Measurements from ENCODE around the gene KSR1. TPM values are rescaled to one million over a fixed set of nuclear protein-coding genes. Genes with fewer than 3 reads are reported as not detected.
"Not testable (repeated sequence)": the region's sequence is repeated elsewhere in the genome, so short reads cannot be mapped to it uniquely, and the experiment has no call there.

KSR1 gene
- total RNA-seq, 1 experiment from 2014 or later = 21.7 TPM

DNA sequence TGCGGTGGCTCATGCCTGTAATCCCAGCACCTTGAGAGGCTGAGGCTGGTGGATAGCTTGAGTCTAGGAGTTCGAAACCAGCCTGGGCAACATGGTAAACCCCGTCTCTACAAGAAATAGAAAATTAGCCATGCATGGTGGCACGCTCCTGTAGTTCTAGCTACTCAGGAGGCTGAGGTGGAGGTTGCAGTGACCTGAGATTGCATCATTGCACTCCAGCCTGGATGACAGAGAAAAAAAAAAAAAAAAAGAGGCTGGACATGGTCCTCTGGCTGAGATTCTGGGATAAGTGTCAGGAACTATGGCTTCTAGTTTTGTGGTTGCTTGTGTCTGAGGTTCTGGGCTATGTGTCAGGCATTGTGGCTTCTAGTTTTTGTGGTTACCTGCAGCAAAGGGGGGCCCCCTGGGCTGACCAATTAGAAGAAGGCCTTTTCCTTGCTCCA, 7.0 kb downstream of the KSR1 start:
- in situ Hi-C loops (cut with HindIII; ENCODE audit: low pct_unique_long_range_greater_than_20kb, low sequenced_read_pairs) = no loop called here
- BruUV-seq (replicated peaks) = no TSS peak
- intact Hi-C loops (cut with micrococcal nuclease; ENCODE audit: unreplicated experiment) = loop anchor here (10.0 kb wide), 1 partner anchor 108 kb away; no protein-coding TSS in a partner anchor
- H3K27me3 ChIP-seq (ENCODE audit: control insufficient read depth, insufficient read depth, low read length) = no peaks in the 10 kb centered on the region
- no peaks in the 10 kb centered on the region for H3K36me3 ChIP-seq (ENCODE audit: control insufficient read depth, insufficient read depth, low read length)
- ATAC-seq (no peak), DNase-seq (ENCODE audit: low read depth, low spot score) (no peak)
- TF ChIP-seq TCF7L2 (IDR thresholded peaks at IDR 0.05; ENCODE audit: low read depth, low read length) (no peak), POLR2AphosphoS5 (IDR thresholded peaks at IDR 0.05; ENCODE audit: low read depth, low read length) (no peak)
- TF ChIP-seq, protein P1, sequence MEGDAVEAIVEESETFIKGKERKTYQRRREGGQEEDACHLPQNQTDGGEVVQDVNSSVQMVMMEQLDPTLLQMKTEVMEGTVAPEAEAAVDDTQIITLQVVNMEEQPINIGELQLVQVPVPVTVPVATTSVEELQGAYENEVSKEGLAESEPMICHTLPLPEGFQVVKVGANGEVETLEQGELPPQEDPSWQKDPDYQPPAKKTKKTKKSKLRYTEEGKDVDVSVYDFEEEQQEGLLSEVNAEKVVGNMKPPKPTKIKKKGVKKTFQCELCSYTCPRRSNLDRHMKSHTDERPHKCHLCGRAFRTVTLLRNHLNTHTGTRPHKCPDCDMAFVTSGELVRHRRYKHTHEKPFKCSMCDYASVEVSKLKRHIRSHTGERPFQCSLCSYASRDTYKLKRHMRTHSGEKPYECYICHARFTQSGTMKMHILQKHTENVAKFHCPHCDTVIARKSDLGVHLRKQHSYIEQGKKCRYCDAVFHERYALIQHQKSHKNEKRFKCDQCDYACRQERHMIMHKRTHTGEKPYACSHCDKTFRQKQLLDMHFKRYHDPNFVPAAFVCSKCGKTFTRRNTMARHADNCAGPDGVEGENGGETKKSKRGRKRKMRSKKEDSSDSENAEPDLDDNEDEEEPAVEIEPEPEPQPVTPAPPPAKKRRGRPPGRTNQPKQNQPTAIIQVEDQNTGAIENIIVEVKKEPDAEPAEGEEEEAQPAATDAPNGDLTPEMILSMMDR (IDR thresholded peaks at IDR 0.05) = no peak
- H3K4me3 ChIP-seq (ENCODE audit: low read depth in 2 of 2, low read length in 2 of 2) = no peak overlapping the region
- ChIA-PET CTCF (no interaction called here), POLR2A (no interaction called here)
- no peak overlapping the region for H3K27ac ChIP-seq (ENCODE audit: low read length)
- no peaks in the 10 kb centered on the region for H3K9me3 ChIP-seq (ENCODE audit: control insufficient read depth, insufficient read depth, low read depth, low read length)
- peaks cover 20% of the 10 kb centered on the region for H3K4me1 ChIP-seq (ENCODE audit: control insufficient read depth, insufficient read depth, low read length)

DNA sequence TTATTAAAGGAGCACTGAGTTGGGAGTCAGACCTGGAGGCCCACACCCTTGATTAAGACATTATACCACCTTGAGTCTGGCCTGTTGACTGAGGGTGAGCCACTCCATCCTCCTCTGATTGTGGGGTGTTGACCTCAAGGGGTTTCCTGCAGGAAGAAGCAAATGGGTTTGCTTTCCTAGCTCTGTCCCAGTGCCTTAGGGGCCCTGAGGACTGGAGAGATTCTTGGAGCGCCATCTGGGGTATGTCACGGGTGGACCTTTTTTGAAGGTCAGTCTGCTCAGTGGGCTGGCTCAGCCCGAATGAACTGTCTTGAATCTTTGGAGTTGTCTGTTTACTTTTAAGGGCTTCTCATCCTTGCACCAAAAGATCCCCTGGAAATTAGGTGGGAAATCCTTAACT, 7.8 kb downstream of the KSR1 start:
- ATAC-seq; H3K27ac ChIP-seq (ENCODE audit: low read length); H3K9me3 ChIP-seq (ENCODE audit: control insufficient read depth, insufficient read depth, low read depth, low read length); CTCF ChIA-PET; POLR2A ChIA-PET; H3K36me3 ChIP-seq (ENCODE audit: control insufficient read depth, insufficient read depth, low read length); in situ Hi-C loops (cut with HindIII; ENCODE audit: low pct_unique_long_range_greater_than_20kb, low sequenced_read_pairs); BruUV-seq (replicated peaks); H3K4me3 ChIP-seq (ENCODE audit: low read depth in 2 of 2, low read length in 2 of 2); H3K27me3 ChIP-seq (ENCODE audit: control insufficient read depth, insufficient read depth, low read length); DNase-seq (ENCODE audit: low read depth, low spot score): not testable (repeated sequence)
- intact Hi-C loops (cut with micrococcal nuclease; ENCODE audit: unreplicated experiment) = loop anchor here (10.0 kb wide), 1 partner anchor 109 kb away; no protein-coding TSS in a partner anchor
- H3K4me1 ChIP-seq (ENCODE audit: control insufficient read depth, insufficient read depth, low read length) = peaks cover 14% of the 10 kb centered on the region

DNA sequence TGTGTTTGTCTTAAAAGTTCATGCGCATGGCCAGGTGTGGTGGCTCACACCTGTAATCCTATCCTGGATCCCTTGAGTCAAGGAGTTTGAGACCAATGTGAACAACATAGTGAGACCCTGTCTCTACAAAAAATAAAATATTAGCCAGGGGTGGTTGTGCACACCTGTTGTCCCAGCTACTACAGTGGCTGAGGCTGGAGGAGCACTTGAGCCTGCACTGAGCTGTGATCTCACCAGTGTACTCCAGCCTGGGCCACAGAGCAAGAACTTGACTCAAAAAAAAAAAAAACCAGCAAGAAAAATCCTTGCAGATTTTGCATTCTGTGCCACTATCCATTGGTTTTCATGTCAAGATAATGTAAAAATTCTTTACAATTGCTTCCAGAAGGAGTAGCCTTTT, 8.2 kb downstream of the KSR1 start:
- ChIA-PET CTCF (no interaction called here), POLR2A (no interaction called here)
- TF ChIP-seq, protein P1 (IDR thresholded peaks at IDR 0.05) = no peak
- TF ChIP-seq TCF7L2 (IDR thresholded peaks at IDR 0.05; ENCODE audit: low read depth, low read length) = no peak
- TF ChIP-seq SIN3A (IDR thresholded peaks at IDR 0.05; ENCODE audit: borderline replicate concordance, insufficient read depth, low read depth, low read length) = no peak
- TF ChIP-seq, protein P2, sequence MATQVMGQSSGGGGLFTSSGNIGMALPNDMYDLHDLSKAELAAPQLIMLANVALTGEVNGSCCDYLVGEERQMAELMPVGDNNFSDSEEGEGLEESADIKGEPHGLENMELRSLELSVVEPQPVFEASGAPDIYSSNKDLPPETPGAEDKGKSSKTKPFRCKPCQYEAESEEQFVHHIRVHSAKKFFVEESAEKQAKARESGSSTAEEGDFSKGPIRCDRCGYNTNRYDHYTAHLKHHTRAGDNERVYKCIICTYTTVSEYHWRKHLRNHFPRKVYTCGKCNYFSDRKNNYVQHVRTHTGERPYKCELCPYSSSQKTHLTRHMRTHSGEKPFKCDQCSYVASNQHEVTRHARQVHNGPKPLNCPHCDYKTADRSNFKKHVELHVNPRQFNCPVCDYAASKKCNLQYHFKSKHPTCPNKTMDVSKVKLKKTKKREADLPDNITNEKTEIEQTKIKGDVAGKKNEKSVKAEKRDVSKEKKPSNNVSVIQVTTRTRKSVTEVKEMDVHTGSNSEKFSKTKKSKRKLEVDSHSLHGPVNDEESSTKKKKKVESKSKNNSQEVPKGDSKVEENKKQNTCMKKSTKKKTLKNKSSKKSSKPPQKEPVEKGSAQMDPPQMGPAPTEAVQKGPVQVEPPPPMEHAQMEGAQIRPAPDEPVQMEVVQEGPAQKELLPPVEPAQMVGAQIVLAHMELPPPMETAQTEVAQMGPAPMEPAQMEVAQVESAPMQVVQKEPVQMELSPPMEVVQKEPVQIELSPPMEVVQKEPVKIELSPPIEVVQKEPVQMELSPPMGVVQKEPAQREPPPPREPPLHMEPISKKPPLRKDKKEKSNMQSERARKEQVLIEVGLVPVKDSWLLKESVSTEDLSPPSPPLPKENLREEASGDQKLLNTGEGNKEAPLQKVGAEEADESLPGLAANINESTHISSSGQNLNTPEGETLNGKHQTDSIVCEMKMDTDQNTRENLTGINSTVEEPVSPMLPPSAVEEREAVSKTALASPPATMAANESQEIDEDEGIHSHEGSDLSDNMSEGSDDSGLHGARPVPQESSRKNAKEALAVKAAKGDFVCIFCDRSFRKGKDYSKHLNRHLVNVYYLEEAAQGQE (IDR thresholded peaks at IDR 0.05; ENCODE audit: insufficient read depth in 1 of 2, low read depth in 2 of 2, low read length in 1 of 2) = no peak
- TF ChIP-seq POLR2AphosphoS5 (IDR thresholded peaks at IDR 0.05; ENCODE audit: low read depth, low read length) = no peak
- H3K4me3 ChIP-seq (ENCODE audit: low read depth in 2 of 2, low read length in 2 of 2) = no peak overlapping the region
- ATAC-seq = no peak
- H3K36me3 ChIP-seq (ENCODE audit: control insufficient read depth, insufficient read depth, low read length) = no peaks in the 10 kb centered on the region
- BruUV-seq (replicated peaks) = no TSS peak
- intact Hi-C loops (cut with micrococcal nuclease; ENCODE audit: unreplicated experiment) (loop anchor here (10.0 kb wide), 1 partner anchor 110 kb away; no protein-coding TSS in a partner anchor), in situ Hi-C loops (cut with HindIII; ENCODE audit: low pct_unique_long_range_greater_than_20kb, low sequenced_read_pairs) (no loop called here)
- H3K27ac ChIP-seq (ENCODE audit: low read length) = no peak overlapping the region
- no peaks in the 10 kb centered on the region for H3K9me3 ChIP-seq (ENCODE audit: control insufficient read depth, insufficient read depth, low read depth, low read length)
- H3K27me3 ChIP-seq (ENCODE audit: control insufficient read depth, insufficient read depth, low read length) = no peaks in the 10 kb centered on the region
- DNase-seq (ENCODE audit: low read depth, low spot score) = no peak
- H3K4me1 ChIP-seq (ENCODE audit: control insufficient read depth, insufficient read depth, low read length) = peaks cover 12% of the 10 kb centered on the region

DNA sequence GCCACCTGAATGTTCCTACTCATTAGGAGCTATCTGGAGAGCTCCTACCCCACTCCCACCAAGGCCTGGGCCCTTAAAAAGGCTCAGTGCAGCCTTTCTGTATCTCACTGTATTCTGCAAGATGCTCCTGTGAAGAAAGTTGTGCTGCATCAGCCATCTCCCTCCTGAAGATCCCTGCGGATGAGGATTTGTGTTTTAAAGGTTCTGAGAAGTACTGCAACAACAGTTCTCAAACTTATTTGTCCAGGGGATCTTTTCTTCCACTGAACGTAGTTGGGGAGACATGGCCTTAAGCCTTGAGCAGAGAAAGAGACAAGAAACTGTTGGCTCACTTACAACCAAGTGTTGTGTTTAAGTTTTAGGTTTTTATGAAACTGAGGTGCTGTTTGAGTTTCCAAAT, 9.6 kb downstream of the KSR1 start:
- H3K36me3 ChIP-seq (ENCODE audit: control insufficient read depth, insufficient read depth, low read length); ATAC-seq; in situ Hi-C loops (cut with HindIII; ENCODE audit: low pct_unique_long_range_greater_than_20kb, low sequenced_read_pairs); H3K4me3 ChIP-seq (ENCODE audit: low read depth in 2 of 2, low read length in 2 of 2); BruUV-seq (replicated peaks); H3K9me3 ChIP-seq (ENCODE audit: control insufficient read depth, insufficient read depth, low read depth, low read length); H3K27ac ChIP-seq (ENCODE audit: low read length); H3K4me1 ChIP-seq (ENCODE audit: control insufficient read depth, insufficient read depth, low read length); DNase-seq (ENCODE audit: low read depth, low spot score); CTCF ChIA-PET; H3K27me3 ChIP-seq (ENCODE audit: control insufficient read depth, insufficient read depth, low read length); POLR2A ChIA-PET: not testable (repeated sequence)
- intact Hi-C loops (cut with micrococcal nuclease; ENCODE audit: unreplicated experiment) = loop anchor here (10.0 kb wide), 1 partner anchor 111 kb away; no protein-coding TSS in a partner anchor

Measured in Panc1 (cell line).